GM21367 (cell line): ENCODE data around the gene TGFBR3.

ENCODE experiments used
- ATAC-seq: cut with Tn5 transposase; IDR thresholded peaks from one replicate; pipeline ENCODE4 v1.9.1; 2021; ENCODE audit not compliant: unreplicated experiment

The TGFBR3 gene

GRCh38 chr1:91783423-91784170 lies 102.4 kb downstream of the TGFBR3 start:
- ATAC-seq: no peak

GRCh38 chr1:91781901-91782622 lies 103.9 kb downstream of the TGFBR3 start:
- ATAC-seq: no peak

GRCh38 chr1:91781371-91781825 lies 104.6 kb downstream of the TGFBR3 start:
- ATAC-seq: no peak

GRCh38 chr1:91779548-91780021 lies 106.4 kb downstream of the TGFBR3 start:
- ATAC-seq: no peak

- ATAC-seq: no peak
Observed at GRCh38 chr1:91778964-91779363, 107.0 kb downstream of the TGFBR3 start.

GRCh38 chr1:91777630-91778300 lies 108.2 kb downstream of the TGFBR3 start:
- no peak for ATAC-seq

GRCh38 chr1:91777196-91777595 lies 108.8 kb downstream of the TGFBR3 start:
- ATAC-seq: no peak

GRCh38 chr1:91776068-91776794 lies 109.7 kb downstream of the TGFBR3 start:
- no peak for ATAC-seq

- no peak for ATAC-seq
Observed at GRCh38 chr1:91775227-91775626, 110.7 kb downstream of the TGFBR3 start.

GRCh38 chr1:91774520-91775203 lies 111.3 kb downstream of the TGFBR3 start:
- ATAC-seq: no peak

GRCh38 chr1:91771717-91772116 lies 114.2 kb downstream of the TGFBR3 start:
- no peak for ATAC-seq

- ATAC-seq: no peak
Observed at GRCh38 chr1:91770667-91771268, 115.2 kb downstream of the TGFBR3 start.

- no peak for ATAC-seq
Observed at GRCh38 chr1:91769742-91770141, 116.2 kb downstream of the TGFBR3 start.

GRCh38 chr1:91768786-91769725 lies 116.9 kb downstream of the TGFBR3 start:
- ATAC-seq: no peak

GRCh38 chr1:91768120-91768519 lies 117.8 kb downstream of the TGFBR3 start:
- ATAC-seq: no peak

GRCh38 chr1:91766883-91767282 lies 119.1 kb downstream of the TGFBR3 start:
- ATAC-seq: no peak

GRCh38 chr1:91765880-91766443 lies 120.0 kb downstream of the TGFBR3 start:
- no peak for ATAC-seq

- no peak for ATAC-seq
Observed at GRCh38 chr1:91765293-91765692, 120.7 kb downstream of the TGFBR3 start.
